Natural killer cell (primary cell): ENCODE data around the gene NFILZ. TPM values are rescaled to one million over a fixed set of nuclear protein-coding genes. Genes with fewer than 3 reads are reported as not detected.

Experiments
- ATAC-seq, 3 donors: fragments of 150-1000 bp in 2 of 3; fragments of 200-7000 bp in 1 of 3; cut with Tn5 transposase; 1 replicate in 1 of 3; 2 replicates in 2 of 3; pipeline ENCODE4 v1.10.0; 2021; ENCODE audit warnings: mild to moderate bottlenecking in 2 of 3, moderate library complexity in 2 of 3
- DNase-seq, 2 donors: peaks; one replicate each; pipeline versions ENCODE4 v3.0.0 to v3.0.0-alpha.2; 2013 to 2021; ENCODE audit warnings: mixed read lengths in 1 of 2
- H3K27ac ChIP-seq: one replicate; pipeline ENCODE4 v1.5.1; 2013; ENCODE audit warnings: mild to moderate bottlenecking, low read length
- H3K27me3 ChIP-seq: one replicate; pipeline ENCODE4 v1.6.1; 2013; ENCODE audit warnings: low read length; ENCODE audit not compliant: control insufficient read depth, insufficient read depth
- H3K36me3 ChIP-seq: one replicate; pipeline ENCODE4 v1.6.1; 2013; ENCODE audit warnings: low read length; ENCODE audit not compliant: control insufficient read depth, insufficient read depth
- H3K4me1 ChIP-seq: one replicate; pipeline ENCODE4 v1.6.1; 2013; ENCODE audit warnings: low read length; ENCODE audit not compliant: control insufficient read depth, insufficient read depth
- H3K4me3 ChIP-seq: one replicate; pipeline ENCODE4 v1.5.1; 2013; ENCODE audit warnings: low read length
- H3K9me3 ChIP-seq: one replicate; pipeline ENCODE4 v1.6.1; 2013; ENCODE audit warnings: low read length; ENCODE audit not compliant: control insufficient read depth, insufficient read depth
- H3K27ac Mint-ChIP-seq, 2 donors: one replicate each; pipeline ENCODE4 v1.8.0; 2022; ENCODE audit warnings: mild to moderate bottlenecking in 2 of 2, mixed read lengths in 2 of 2, moderate library complexity in 1 of 2
- H3K27me3 Mint-ChIP-seq, 2 donors: one replicate each; pipeline ENCODE4 v1.8.0; 2022; ENCODE audit warnings: low read depth in 2 of 2, mixed read lengths in 2 of 2
- H3K36me3 Mint-ChIP-seq: one replicate; pipeline ENCODE4 v1.8.0; 2022; ENCODE audit warnings: mixed read lengths
- H3K4me1 Mint-ChIP-seq, 2 donors: one replicate each; pipeline ENCODE4 v1.8.0; 2022; ENCODE audit warnings: mixed read lengths in 2 of 2
- H3K4me3 Mint-ChIP-seq: one replicate; pipeline ENCODE4 v1.8.0; 2022; ENCODE audit warnings: mild to moderate bottlenecking, moderate library complexity, mixed read lengths
- H3K9me3 Mint-ChIP-seq, 2 donors: one replicate each; pipeline ENCODE4 v1.8.0; 2022; ENCODE audit warnings: mixed read lengths in 2 of 2
- WGBS: methylation state at CpG from one replicate; pipeline ENCODE4 v1.1.7; 2013; ENCODE audit warnings: missing lambda C conversion rate; ENCODE audit not compliant: insufficient coverage; 5-methylcytosine and 5-hydroxymethylcytosine counted together
- intact Hi-C: fragments of 100-400 bp; cut with micrococcal nuclease; formaldehyde crosslinking; loops from one replicate; pipeline ENCODE4 v1.14.2; 2022
- total RNA-seq, 4 donors: library from RNA; stranded (reverse); fragments of 120-200 nt in 1 of 4; gene quantifications; one replicate each; pipeline versions ENCODE4 v1.2.3 to v1.2.4, GENCODE V29; 2013 to 2022
- TF ChIP-seq, protein P1 (sequence below): fragments of 200-600 bp; IDR thresholded peaks from one replicate; pipeline ENCODE4 v1.8.0; 2022; ENCODE audit warnings: antibody characterized with exemption

NFILZ gene
- total RNA-seq, 3 donors from 2014 or later (not counting 1 experiment from before 2014, with no cell fraction given) = not detected

DNA sequence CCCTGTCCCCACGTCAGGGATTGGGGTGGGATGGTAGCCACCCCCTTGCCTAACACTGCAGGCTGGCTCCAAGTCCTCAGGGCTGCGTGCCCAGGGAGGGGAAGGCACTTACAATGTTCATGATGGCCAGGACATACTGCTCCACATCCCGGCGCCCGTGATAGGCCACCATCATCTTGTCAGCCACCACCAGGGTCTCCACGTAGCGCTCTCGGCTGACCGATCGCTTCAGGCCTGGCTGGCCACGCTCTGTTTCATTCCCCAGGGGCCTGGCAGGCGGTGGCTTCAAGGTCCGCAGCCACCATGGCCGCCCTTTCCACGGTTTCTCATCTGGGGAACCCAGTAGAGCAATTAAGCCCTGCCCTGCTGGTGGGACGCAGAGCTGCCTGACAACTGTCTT, 29.6 kb upstream of the NFILZ start:
- Mint-ChIP-seq H3K4me1 (peaks cover 4 to 10% of the 10 kb centered on the region in 2 donors), H3K27ac (no peak overlapping the region), H3K36me3 (peaks cover 17% of the 10 kb centered on the region), H3K27me3 (no peaks in the 10 kb centered on the region), H3K9me3 (no peaks in the 10 kb centered on the region), H3K4me3 (no peak overlapping the region)
- Histone ChIP-seq H3K36me3 (peaks cover 37% of the 10 kb centered on the region), H3K9me3 (peaks cover 6% of the 10 kb centered on the region), H3K27ac (no peak overlapping the region), H3K4me3 (no peak overlapping the region), H3K4me1 (no peaks in the 10 kb centered on the region), H3K27me3 (no peaks in the 10 kb centered on the region)
- TF ChIP-seq, protein P1, sequence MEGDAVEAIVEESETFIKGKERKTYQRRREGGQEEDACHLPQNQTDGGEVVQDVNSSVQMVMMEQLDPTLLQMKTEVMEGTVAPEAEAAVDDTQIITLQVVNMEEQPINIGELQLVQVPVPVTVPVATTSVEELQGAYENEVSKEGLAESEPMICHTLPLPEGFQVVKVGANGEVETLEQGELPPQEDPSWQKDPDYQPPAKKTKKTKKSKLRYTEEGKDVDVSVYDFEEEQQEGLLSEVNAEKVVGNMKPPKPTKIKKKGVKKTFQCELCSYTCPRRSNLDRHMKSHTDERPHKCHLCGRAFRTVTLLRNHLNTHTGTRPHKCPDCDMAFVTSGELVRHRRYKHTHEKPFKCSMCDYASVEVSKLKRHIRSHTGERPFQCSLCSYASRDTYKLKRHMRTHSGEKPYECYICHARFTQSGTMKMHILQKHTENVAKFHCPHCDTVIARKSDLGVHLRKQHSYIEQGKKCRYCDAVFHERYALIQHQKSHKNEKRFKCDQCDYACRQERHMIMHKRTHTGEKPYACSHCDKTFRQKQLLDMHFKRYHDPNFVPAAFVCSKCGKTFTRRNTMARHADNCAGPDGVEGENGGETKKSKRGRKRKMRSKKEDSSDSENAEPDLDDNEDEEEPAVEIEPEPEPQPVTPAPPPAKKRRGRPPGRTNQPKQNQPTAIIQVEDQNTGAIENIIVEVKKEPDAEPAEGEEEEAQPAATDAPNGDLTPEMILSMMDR = no peak
- intact Hi-C loops = no loop called here
- DNase-seq = no peak
- WGBS = 96% methylated on average over 16 of the region's 16 CpGs
- no peak for ATAC-seq

DNA sequence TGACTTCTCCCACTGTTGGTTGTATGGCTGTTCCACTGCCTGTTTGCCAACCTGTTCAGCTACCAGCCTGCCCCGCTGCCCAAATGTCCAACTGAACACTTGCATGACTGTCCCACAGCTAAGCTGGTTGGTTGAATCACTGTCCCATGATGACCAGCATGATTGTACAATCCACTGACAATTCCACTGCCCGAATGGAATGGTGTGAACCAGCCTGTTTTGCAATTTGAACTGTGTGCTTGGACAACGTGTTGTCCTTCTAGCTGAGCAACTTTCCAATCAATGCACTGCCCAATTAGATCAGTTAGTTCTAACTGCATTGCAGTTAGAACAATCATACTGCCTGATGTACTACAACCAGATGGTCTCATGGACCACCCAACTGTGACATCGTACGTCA, 28.6 kb upstream of the NFILZ start:
- TF ChIP-seq, protein P1 = no peak
- WGBS = 97% methylated on average over 5 of the region's 5 CpGs
- Histone ChIP-seq H3K27me3 (no peaks in the 10 kb centered on the region), H3K4me1 (no peaks in the 10 kb centered on the region), H3K27ac (no peak overlapping the region), H3K36me3 (peaks cover 32% of the 10 kb centered on the region), H3K9me3 (peaks cover 6% of the 10 kb centered on the region), H3K4me3 (no peak overlapping the region)
- Mint-ChIP-seq H3K4me3 (no peak overlapping the region), H3K36me3 (peaks cover 17% of the 10 kb centered on the region), H3K4me1 (peaks cover 4 to 16% of the 10 kb centered on the region in 2 donors), H3K27me3 (no peaks in the 10 kb centered on the region), H3K9me3 (no peaks in the 10 kb centered on the region), H3K27ac (peak overlapping the region in 1 of 2 donors; percentile 62)
- intact Hi-C loops = no loop called here
- DNase-seq = no peak
- no peak for ATAC-seq

DNA sequence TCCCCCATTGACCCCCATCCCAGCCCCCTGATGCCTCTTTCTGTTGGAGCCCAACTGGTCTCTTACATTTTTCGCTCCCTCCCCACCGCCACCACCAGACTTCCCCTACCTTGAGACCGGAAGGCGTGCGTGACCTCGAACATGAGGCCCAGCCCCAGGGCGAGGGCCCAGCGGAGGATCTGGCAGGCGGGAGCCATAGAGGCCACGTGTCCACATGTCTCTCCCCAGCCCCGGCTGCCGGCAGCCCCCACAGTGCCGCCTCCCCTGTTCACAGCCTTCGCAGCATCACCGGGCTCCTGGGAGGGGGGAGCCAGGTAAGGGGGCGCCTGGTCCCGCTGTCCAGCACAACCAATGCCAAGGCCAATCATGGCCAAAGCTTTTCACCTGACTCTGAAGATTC, 24.9 kb upstream of the NFILZ start:
- WGBS = 96% methylated on average over 17 of the region's 17 CpGs
- H3K4me3 ChIP-seq = no peak overlapping the region
- Mint-ChIP-seq H3K27me3 (no peaks in the 10 kb centered on the region), H3K36me3 (peaks cover 17% of the 10 kb centered on the region), H3K4me1 (peaks cover 27 to 50% of the 10 kb centered on the region in 2 donors), H3K9me3 (no peaks in the 10 kb centered on the region), H3K4me3 (no peak overlapping the region), H3K27ac (no peak overlapping the region)
- DNase-seq (no peak), ATAC-seq (no peak)
- TF ChIP-seq, protein P1 = no peak
- H3K36me3 ChIP-seq = peaks cover 22% of the 10 kb centered on the region
- H3K4me1 ChIP-seq = peaks cover 21% of the 10 kb centered on the region
- peaks cover 6% of the 10 kb centered on the region for H3K9me3 ChIP-seq
- H3K27me3 ChIP-seq = no peaks in the 10 kb centered on the region
- intact Hi-C loops = no loop called here
- H3K27ac ChIP-seq = no peak overlapping the region

DNA sequence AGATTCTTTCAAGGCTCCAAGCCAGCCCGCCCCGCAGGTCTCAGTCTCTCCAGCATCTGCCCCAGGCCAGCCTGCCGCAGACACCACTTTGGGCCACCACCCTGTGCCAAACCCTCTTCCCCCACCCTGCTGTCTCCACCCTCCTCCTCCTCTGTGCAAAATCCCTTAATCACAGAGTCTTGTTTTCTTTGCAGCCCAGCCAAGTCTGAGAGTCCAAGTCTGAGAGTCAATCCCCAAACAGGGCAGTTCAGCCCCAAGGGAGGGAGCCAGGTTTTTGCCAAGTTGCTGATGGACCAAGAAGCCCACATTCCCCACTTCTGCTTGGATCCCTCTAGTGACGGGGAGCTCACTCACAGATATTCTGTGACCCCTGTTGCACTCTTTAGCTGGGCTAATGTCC, 23.0 kb upstream of the NFILZ start:
- DNase-seq (no peak), ATAC-seq (no peak)
- Mint-ChIP-seq H3K9me3 (no peaks in the 10 kb centered on the region), H3K27ac (peak overlapping the region; percentile 36 to 93), H3K4me1 (peaks cover 26 to 57% of the 10 kb centered on the region in 2 donors), H3K27me3 (no peaks in the 10 kb centered on the region), H3K4me3 (peak overlapping the region; percentile 32), H3K36me3 (peaks cover 8% of the 10 kb centered on the region)
- H3K27me3 ChIP-seq = no peaks in the 10 kb centered on the region
- TF ChIP-seq, protein P1 = no peak
- H3K9me3 ChIP-seq = peaks cover 6% of the 10 kb centered on the region
- no peak overlapping the region for H3K27ac ChIP-seq
- 98% methylated on average over 4 of the region's 4 CpGs for WGBS
- intact Hi-C loops = no loop called here
- peaks cover 34% of the 10 kb centered on the region for H3K4me1 ChIP-seq
- peaks cover 15% of the 10 kb centered on the region for H3K36me3 ChIP-seq
- no peak overlapping the region for H3K4me3 ChIP-seq
